Ovary (tissue), 3 donors: ENCODE measurements around the gene CLCN5.

Experiments
- POLR2A ChIP-seq: fragments of 450-650 bp; IDR thresholded peaks from one replicate; pipeline ENCODE4 v1.6.1; 2017; ENCODE audit warnings: antibody characterized with exemption, mild to moderate bottlenecking, moderate library complexity
- TF ChIP-seq, protein P1 (sequence below), 3 donors: fragments of 450-650 bp in 2 of 3; fragments of 200-600 bp in 1 of 3; IDR thresholded peaks; one replicate each; pipeline versions ENCODE4 v1.5.1 to v1.8.0; 2016 to 2022; ENCODE audit warnings: antibody characterized with exemption in 3 of 3, mild to moderate bottlenecking in 1 of 3
- donor health status: DM: no; HTN: no; CAD: no.

DNA sequence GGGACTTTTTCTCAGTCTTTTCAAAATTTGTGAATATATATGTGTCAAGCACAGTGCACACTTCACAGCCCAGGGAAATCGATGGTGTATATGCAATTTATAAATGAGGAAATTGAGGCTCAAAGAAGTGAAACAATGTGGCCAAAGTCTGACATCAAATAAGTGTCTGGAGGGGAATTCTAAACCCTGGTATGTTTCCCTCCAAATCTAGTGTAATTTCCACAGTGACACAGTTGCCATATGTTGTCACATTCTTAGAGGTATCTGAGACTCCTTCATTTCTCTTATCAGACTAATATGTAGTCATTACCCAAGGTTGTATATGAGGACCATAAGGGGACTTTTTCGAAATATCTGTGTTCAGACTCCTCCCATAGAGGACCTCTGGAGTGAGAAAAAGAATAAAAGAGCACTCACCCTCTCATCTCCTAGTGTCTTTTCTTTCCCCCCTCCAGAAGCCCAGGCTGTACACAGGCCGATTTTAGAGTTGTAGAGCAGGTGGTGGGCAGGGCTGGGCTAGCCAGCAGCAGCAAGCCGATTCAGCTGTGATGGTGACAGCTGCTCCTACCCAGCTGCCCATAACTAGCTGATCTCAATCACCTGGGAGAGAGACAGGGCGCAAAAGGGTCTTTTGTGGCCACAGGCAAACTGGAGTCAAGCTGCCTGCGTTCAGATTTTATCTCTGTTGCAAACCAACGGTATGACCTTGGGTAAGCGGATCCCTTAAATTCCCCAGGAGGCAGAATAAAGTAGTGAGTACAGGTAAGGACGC lies 55.1 kb downstream of the CLCN5 start:
- TF ChIP-seq, protein P1, sequence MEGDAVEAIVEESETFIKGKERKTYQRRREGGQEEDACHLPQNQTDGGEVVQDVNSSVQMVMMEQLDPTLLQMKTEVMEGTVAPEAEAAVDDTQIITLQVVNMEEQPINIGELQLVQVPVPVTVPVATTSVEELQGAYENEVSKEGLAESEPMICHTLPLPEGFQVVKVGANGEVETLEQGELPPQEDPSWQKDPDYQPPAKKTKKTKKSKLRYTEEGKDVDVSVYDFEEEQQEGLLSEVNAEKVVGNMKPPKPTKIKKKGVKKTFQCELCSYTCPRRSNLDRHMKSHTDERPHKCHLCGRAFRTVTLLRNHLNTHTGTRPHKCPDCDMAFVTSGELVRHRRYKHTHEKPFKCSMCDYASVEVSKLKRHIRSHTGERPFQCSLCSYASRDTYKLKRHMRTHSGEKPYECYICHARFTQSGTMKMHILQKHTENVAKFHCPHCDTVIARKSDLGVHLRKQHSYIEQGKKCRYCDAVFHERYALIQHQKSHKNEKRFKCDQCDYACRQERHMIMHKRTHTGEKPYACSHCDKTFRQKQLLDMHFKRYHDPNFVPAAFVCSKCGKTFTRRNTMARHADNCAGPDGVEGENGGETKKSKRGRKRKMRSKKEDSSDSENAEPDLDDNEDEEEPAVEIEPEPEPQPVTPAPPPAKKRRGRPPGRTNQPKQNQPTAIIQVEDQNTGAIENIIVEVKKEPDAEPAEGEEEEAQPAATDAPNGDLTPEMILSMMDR (IDR thresholded peaks at IDR 0.05), result no peak
- no peak for TF ChIP-seq POLR2A
